Body of pancreas (tissue), 4 donors: ENCODE measurements around the gene SPATS2. TPM values are rescaled to one million over a fixed set of nuclear protein-coding genes. Genes with fewer than 3 reads are reported as not detected.

ENCODE experiments used
- ATAC-seq: fragments of 150-250 bp; one replicate; pipeline ENCODE4 v1.9.1; 2016
- DNase-seq, 4 donors: peaks; one replicate each; pipeline ENCODE4 v3.0.0-alpha.2; 2019
- H3K27ac ChIP-seq, 4 donors: fragments of 200-600 bp; sonication (generic); 1 replicate in 3 of 4; 2 replicates in 1 of 4; pipeline versions ENCODE4 v1.5.1 to v1.6.1; 2016 to 2019; ENCODE audit warnings: mild to moderate bottlenecking in 1 of 4, mixed read lengths in 1 of 4, moderate library complexity in 1 of 4
- H3K27me3 ChIP-seq, 2 donors: fragments of 200-600 bp; sonication (generic); one replicate each; pipeline ENCODE4 v1.6.0; 2016; ENCODE audit warnings: mild to moderate bottlenecking in 1 of 2
- H3K36me3 ChIP-seq, 2 donors: fragments of 200-600 bp; sonication (generic); replicated peaks in 1 of 2; 2 replicates each; pipeline ENCODE4 v1.5.1; 2016; ENCODE audit warnings: low read depth in 2 of 2; ENCODE audit not compliant: insufficient read depth in 1 of 2
- H3K4me1 ChIP-seq: fragments of 200-600 bp; sonication (generic); one replicate; pipeline ENCODE4 v1.6.0; 2016
- H3K4me3 ChIP-seq, 2 donors: fragments of 200-600 bp; sonication (generic); 1 replicate in 1 of 2; 2 replicates in 1 of 2; pipeline ENCODE4 v1.5.1; 2016 to 2019
- H3K9me3 ChIP-seq, 3 donors: fragments of 200-600 bp; sonication (generic); 1 replicate in 2 of 3; 2 replicates in 1 of 3; pipeline ENCODE4 v1.5.1; 2016
- POLR2A ChIP-seq, 3 donors: fragments of 450-650 bp; IDR thresholded peaks; one replicate each; pipeline ENCODE4 v1.6.1; 2016; ENCODE audit warnings: antibody characterized with exemption in 3 of 3, mild to moderate bottlenecking in 2 of 3
- WGBS, 2 donors: methylation state at CpG; one replicate each; pipeline ENCODE4 v1.1.5; 2017; 5-methylcytosine and 5-hydroxymethylcytosine counted together
- intact Hi-C: fragments of 100-400 bp; cut with DNase I; formaldehyde crosslinking; loops from one replicate; pipeline ENCODE4 v1.15.1; 2023
- total RNA-seq, 2 donors: library from RNA; depleted of rRNA; stranded (reverse); fragments of >200 nt; gene quantifications; one replicate each; pipeline ENCODE4 v1.1.0, GENCODE V29; 2016
- TF ChIP-seq, protein P1 (sequence below), 7 experiments: fragments of 450-650 bp in 4 of 7; fragments of 200-600 bp in 3 of 7; sonication (generic) in 3 of 7; IDR thresholded peaks; one replicate each; pipeline ENCODE4 v1.5.1; 2016 to 2019; ENCODE audit warnings: antibody characterized with exemption in 7 of 7

SPATS2 gene
- total RNA-seq, 2 donors from 2014 or later: 10.9 to 17.5 TPM

DNA sequence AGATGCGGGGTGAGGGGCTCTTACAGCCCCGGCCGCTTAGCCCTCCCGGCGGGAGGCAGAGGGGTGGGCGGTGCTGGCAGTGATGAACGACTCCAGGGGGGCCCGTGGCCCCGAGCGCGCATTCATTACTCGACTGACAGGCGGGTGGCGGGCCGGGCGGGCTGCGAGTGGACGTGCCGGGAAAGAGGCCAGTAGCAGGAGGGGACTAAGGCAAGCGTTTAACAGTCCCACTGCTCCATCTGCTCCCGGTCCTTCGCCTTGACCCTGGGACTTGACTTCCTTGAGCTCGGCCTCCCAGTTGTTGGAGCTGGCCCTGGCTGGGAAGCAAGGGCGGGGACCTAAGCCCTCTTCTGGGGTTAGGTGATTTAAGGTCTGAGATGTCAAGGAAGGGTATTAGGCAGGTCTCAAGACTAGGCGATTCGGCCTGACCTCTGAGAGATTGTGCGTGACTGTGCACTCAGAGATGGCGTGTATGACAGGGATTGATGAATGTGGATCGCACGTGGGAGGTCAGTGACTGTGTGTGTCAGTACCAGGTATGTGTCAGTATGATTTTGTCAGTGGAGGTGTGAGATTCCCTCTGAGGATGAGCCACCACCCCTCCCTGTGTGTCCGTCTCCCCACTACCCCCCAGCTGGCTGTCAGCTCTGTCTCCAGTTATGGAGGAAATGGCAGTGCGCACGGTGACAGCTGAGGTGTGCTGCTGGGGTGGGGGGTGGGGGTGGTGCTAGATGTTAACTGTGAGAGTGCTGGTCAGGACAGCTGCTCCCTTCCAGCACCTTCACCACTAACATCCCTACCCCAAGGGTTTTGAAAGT is 24.1 kb upstream of the SPATS2 start:
- peaks cover 60% of the 10 kb centered on the region for H3K4me1 ChIP-seq
- intact Hi-C loops: no loop called here
- no peaks in the 10 kb centered on the region for H3K36me3 ChIP-seq
- TF ChIP-seq, protein P1, sequence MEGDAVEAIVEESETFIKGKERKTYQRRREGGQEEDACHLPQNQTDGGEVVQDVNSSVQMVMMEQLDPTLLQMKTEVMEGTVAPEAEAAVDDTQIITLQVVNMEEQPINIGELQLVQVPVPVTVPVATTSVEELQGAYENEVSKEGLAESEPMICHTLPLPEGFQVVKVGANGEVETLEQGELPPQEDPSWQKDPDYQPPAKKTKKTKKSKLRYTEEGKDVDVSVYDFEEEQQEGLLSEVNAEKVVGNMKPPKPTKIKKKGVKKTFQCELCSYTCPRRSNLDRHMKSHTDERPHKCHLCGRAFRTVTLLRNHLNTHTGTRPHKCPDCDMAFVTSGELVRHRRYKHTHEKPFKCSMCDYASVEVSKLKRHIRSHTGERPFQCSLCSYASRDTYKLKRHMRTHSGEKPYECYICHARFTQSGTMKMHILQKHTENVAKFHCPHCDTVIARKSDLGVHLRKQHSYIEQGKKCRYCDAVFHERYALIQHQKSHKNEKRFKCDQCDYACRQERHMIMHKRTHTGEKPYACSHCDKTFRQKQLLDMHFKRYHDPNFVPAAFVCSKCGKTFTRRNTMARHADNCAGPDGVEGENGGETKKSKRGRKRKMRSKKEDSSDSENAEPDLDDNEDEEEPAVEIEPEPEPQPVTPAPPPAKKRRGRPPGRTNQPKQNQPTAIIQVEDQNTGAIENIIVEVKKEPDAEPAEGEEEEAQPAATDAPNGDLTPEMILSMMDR (IDR thresholded peaks at IDR 0.05): no peak
- no peak for TF ChIP-seq POLR2A (IDR thresholded peaks at IDR 0.05)
- no peak overlapping the region for H3K27ac ChIP-seq
- ATAC-seq: no peak
- no peaks in the 10 kb centered on the region for H3K9me3 ChIP-seq
- no peak overlapping the region for H3K4me3 ChIP-seq
- H3K27me3 ChIP-seq: peaks cover 0 to 14% of the 10 kb centered on the region in 2 donors
- DNase-seq: peak in 2 of 4 donors; percentile 15 to 29
- WGBS, 2 donors: 3 to 16% methylated on average over 8 to 33 of the region's 33 CpGs

GRCh38 chr12:49344486-49345050 is 22.7 kb upstream of the SPATS2 start:
- H3K27ac ChIP-seq: no peak overlapping the region
- H3K27me3 ChIP-seq: peaks cover 0 to 14% of the 10 kb centered on the region in 2 donors

DNA sequence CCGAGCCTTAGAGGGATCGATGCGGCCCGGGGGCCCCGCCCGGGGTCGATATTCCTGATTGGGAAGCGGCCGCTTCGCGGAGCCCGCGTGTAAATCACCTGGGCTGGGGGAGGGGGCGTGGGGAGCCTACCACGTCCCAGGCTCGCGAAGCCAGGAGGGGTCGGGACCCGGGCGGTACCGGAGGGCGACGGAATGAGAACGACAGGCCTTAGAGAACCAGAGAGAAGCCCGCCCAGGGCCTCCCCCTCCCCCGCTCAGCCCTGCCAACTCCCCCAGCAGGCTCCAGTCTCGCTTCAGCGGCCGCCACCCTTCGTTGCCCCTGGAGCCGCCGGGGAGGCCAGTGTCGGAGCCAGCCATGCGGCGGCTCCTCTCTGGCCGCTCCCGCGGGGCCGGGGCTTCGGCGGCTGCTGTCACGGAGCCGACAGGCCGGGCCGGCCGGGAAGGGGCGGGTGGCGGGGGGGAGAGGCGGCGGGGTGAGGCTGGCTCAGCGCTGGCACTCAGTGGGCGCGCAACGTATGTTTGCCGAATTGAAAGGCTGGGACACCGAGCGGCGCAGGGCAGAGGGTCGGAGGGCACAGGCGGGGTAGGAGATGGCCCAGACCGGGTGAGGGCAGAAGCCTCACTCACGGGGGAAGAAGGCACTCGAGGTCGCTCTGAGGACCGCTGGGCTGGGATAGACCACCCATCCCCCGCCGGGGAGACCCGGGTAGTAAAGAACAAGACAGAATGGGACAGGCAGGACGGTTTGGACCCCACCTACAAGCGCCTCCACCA is 22.0 kb upstream of the SPATS2 start:
- ATAC-seq: no peak
- Histone ChIP-seq H3K4me3 (no peak overlapping the region), H3K36me3 (no peaks in the 10 kb centered on the region), H3K27ac (no peak overlapping the region), H3K9me3 (no peaks in the 10 kb centered on the region), H3K4me1 (peaks cover 71% of the 10 kb centered on the region), H3K27me3 (peaks cover 0 to 14% of the 10 kb centered on the region in 2 donors)
- WGBS, 2 donors: 1% methylated on average over 20 to 59 of the region's 70 CpGs
- peak; percentile 28 to 60 (median 53) for DNase-seq
- intact Hi-C loops: no loop called here
- TF ChIP-seq, protein P1 (IDR thresholded peaks at IDR 0.05): no peak
- TF ChIP-seq POLR2A (IDR thresholded peaks at IDR 0.05): no peak

More at GRCh38 chr12:49344486-49345050, 22.7 kb upstream of the SPATS2 start:
- DNase-seq: no peak
- no peak for TF ChIP-seq POLR2A (IDR thresholded peaks at IDR 0.05)
- TF ChIP-seq, protein P1 (IDR thresholded peaks at IDR 0.05): no peak
- WGBS, 2 donors: 24 to 45% methylated on average over 14 to 15 of the region's 15 CpGs
- Histone ChIP-seq H3K36me3 (no peaks in the 10 kb centered on the region), H3K4me1 (peaks cover 67% of the 10 kb centered on the region), H3K4me3 (no peak overlapping the region), H3K9me3 (no peaks in the 10 kb centered on the region)
- ATAC-seq: no peak
- intact Hi-C loops: no loop called here

DNA sequence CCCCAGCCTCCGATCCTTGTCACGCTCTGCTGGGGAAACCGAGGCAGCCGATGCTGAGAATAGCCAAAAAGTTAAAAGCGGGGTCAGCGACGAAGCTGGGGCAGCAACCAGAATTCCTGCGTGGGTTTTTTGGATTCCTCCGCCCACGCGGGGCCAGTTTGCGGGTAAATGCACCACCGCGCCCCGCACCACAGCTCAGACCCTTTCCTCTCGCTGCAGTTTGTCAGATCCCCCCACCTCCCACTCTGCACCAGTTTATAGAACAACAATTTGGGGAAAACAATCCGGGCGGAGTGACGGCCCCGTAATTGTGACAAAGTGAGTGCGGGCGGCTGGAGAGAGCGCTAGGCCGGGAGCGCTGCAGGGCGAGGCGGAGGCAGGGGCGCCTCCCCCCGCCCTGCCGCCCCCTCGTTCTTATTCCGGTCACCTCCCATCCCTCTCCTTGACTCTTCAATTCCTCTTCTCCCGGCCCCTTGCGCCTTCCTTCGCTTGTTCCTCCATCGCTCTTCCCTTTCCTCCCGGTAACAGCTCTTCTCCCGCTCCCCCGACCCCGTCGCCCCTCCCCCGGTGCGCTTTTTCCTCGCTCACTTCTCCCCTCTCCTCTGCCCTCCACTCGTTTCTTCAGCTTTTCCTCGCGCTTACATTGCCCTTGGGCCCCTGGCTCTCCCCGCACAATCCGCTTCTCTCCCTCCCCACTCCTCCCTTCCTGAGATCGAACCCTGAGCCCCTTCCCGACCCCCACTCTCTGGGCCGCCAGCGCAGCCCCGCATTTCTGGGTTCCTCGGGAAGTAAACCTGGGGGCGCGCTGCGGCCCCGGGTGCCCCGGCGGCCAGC is 21.2 kb upstream of the SPATS2 start:
- Histone ChIP-seq H3K4me3 (no peak overlapping the region), H3K4me1 (peaks cover 71% of the 10 kb centered on the region), H3K27ac (no peak overlapping the region), H3K27me3 (peaks cover 0 to 14% of the 10 kb centered on the region in 2 donors), H3K9me3 (no peaks in the 10 kb centered on the region), H3K36me3 (no peaks in the 10 kb centered on the region)
- WGBS, 2 donors: 3 to 4% methylated on average over 57 to 61 of the region's 61 CpGs
- no peak for TF ChIP-seq POLR2A (IDR thresholded peaks at IDR 0.05)
- TF ChIP-seq, protein P1 (IDR thresholded peaks at IDR 0.05): no peak
- DNase-seq (peak in 1 of 4 donors; percentile 16), ATAC-seq (no peak)
- intact Hi-C loops: no loop called here
